ENCODE results near the gene PSME1.

- TF ChIP-seq CTCF (optimal IDR thresholded peaks at IDR 0.05 in 1 of 3, IDR thresholded peaks at IDR 0.05 in 1 of 3, conservative IDR thresholded peaks at IDR 0.05 in 1 of 3; ENCODE audit: extremely low read depth in 1 of 3, insufficient read depth in 2 of 3, low read length in 3 of 3) (no peak), EZH2 (IDR thresholded peaks at IDR 0.05; ENCODE audit: low read length) (no peak)
Measured at GRCh38 chr14:24177891-24178290, 41.9 kb downstream of the PSME1 start.

Data from keratinocyte (primary cell).